GM06990 (cell line): ENCODE data around the gene RAB15.

Source experiments
- DNase-seq: peaks from one replicate; pipeline ENCODE4 v3.0.0-alpha.2; 2011; ENCODE audit not compliant: insufficient read length; ENCODE audit errors: extremely low read depth
- H3K27me3 ChIP-seq: replicated peaks from 2 replicates; pipeline ENCODE4 v1.6.0; 2011; ENCODE audit warnings: low read length; ENCODE audit not compliant: control insufficient read depth, insufficient read depth
- H3K36me3 ChIP-seq: 2 replicates; pipeline ENCODE4 v1.5.1; 2011; ENCODE audit warnings: low read length; ENCODE audit not compliant: control insufficient read depth, insufficient read depth
- H3K4me3 ChIP-seq: replicated peaks from 2 replicates; pipeline ENCODE4 v1.5.1; 2011; ENCODE audit warnings: low read depth, mild to moderate bottlenecking, control low read depth, low read length
- TF ChIP-seq, protein P1 (sequence below): IDR thresholded peaks from 2 replicates; pipeline ENCODE4 v1.5.1; 2011; ENCODE audit warnings: low read length, control low read depth, mild to moderate bottlenecking, inconsistent platforms; ENCODE audit not compliant: insufficient read depth, poor library complexity, severe bottlenecking

RAB15 gene

DNA sequence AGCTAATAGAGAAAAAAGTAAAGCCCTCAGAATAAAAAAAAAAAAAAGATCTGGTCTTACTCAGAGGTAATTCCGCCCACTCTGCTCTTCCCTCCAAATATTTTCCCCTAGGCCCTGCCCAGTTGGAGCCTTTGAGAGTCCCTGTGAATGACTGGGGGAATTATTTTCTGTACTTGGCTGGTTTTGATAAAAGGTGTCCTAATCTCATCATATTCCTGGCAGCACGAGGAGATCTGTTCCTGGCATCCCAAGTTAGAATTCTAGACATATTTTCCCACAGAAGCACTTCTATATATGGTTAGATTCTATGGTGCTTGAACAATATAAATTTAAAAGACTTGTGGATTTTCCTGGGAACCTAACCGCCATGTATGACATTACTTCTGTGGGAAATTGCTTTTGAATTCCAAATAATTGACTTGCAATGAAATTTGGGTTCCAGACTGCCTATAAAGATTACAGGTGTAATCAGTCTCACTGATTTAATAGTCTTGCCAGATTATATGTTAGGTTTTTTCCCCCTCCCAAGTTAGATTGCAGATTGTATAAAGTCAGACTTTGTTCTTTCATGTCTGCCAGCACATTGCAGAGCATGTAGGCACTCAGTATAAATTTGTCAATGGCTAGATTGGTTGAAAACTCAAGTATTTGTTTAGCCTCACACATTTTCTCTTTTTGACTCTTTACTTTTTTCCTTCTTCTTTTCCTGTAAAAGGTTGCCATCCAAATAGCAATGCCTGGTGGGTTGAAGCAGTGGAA lies 41.9 kb downstream of the RAB15 start:
- Histone ChIP-seq H3K36me3 (peaks cover 13% of the 10 kb centered on the region), H3K27me3 (no peaks in the 10 kb centered on the region), H3K4me3 (no peak overlapping the region)
- TF ChIP-seq, protein P1, sequence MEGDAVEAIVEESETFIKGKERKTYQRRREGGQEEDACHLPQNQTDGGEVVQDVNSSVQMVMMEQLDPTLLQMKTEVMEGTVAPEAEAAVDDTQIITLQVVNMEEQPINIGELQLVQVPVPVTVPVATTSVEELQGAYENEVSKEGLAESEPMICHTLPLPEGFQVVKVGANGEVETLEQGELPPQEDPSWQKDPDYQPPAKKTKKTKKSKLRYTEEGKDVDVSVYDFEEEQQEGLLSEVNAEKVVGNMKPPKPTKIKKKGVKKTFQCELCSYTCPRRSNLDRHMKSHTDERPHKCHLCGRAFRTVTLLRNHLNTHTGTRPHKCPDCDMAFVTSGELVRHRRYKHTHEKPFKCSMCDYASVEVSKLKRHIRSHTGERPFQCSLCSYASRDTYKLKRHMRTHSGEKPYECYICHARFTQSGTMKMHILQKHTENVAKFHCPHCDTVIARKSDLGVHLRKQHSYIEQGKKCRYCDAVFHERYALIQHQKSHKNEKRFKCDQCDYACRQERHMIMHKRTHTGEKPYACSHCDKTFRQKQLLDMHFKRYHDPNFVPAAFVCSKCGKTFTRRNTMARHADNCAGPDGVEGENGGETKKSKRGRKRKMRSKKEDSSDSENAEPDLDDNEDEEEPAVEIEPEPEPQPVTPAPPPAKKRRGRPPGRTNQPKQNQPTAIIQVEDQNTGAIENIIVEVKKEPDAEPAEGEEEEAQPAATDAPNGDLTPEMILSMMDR, result no peak
- DNase-seq, result no peak

DNA sequence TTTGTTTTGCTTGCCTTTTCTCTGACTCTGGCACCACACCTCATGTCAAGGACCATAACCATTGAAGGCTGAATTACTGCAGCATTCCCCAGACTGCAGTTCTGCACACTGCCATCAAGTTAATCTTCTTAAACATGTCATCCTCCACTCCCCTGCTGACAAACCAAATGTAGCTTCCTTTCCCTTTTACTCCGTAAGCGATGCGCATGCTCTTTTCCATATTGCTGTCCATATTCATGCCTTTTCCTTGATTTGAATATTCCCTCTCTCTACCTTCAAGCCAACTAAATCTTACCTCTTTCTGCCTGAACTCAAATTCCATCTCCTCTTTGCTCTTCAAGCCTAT lies 43.1 kb downstream of the RAB15 start:
- TF ChIP-seq, protein P1, result no peak
- Histone ChIP-seq H3K4me3 (no peak overlapping the region), H3K36me3 (peaks cover 14% of the 10 kb centered on the region), H3K27me3 (no peaks in the 10 kb centered on the region)
- no peak for DNase-seq

DNA sequence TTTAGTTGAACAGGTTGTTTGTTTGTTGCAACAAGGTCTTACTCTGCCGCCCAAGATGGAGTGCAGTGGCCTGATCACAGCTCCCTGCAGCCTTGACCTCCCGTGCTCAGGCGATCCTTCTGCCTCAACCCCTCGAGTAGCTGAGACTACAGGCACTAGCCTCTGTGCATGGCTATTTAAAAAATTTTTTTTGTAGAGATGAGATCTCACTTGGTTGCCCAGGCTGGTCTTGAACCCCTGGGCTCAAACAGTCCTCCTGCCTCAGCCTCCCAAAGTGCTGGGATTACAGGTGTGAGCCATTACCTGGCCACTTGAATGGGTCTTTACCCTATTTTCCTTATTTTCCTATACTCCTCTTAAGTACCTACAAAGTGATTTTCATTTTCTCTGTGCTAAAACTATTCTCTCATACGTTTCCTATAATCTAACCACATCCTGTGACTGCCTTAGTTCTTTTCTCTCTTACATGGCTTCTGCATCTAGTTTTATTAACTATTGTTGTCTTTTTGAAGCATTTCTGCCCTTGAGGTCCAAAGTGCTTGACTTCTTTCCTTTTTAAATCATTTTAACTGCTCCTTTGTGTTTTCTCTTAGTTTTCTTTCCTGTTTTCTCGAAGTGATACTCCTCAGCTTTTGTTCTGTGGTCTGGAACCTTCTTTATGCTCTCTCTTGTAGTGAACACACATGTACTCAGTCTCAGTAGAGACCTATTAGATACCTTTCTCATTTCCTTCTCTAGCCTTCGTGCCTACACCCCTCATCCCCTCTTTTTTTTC lies 43.7 kb downstream of the RAB15 start:
- DNase-seq, result no peak
- TF ChIP-seq, protein P1, result no peak
- peaks cover 14% of the 10 kb centered on the region for H3K36me3 ChIP-seq
- H3K4me3 ChIP-seq, result no peak overlapping the region; the same call in 1 of the 2 replicates
- no peaks in the 10 kb centered on the region for H3K27me3 ChIP-seq

DNA sequence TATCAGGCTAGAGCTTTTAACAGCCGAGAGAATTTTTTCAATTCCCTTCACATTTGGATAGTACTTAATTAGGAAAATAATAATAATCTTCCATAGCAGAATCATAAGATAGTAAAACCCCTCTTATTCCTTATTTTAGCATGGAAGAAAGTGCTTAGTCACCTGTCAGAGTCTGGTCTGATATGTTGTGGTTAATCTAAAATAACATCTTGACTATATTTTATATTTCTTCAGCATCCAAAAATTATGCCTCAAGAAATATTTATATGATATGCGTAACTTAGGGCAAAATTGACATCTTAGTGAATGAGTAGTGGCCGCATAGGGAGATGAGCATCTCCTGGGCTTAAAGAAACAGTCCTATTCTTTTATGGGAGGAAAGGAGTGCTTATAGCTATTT lies 45.1 kb downstream of the RAB15 start:
- peaks cover 14% of the 10 kb centered on the region for H3K36me3 ChIP-seq
- H3K4me3 ChIP-seq, result no peak overlapping the region
- no peak for DNase-seq
- no peaks in the 10 kb centered on the region for H3K27me3 ChIP-seq
- TF ChIP-seq, protein P1, result no peak

DNA sequence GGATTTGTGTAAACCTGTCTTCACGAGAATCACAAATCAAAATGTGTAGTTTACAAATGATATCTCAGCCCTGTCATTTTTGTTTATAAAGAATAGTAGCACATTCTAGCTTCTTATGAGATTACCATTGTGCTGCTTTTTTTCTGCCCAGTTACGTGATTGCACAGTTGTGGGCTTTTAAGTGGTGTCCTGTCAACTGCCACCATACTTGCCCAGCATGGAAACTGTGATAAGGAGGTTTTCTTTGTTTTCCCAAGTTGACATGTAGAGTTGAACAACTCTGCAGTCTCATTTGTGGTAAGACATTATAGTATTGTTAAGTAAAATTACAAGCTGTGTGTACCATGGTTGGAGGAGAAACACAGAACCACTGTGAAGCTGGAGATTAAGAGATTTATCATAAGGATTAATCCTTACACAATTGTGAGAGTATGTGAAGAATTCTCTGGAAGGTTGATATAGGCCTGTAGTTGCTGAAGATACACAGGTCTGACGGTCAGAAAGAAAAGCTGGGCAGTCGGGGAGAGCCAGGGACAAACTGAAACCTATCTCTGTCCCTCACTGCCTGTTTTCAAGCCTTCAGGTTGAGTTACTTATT lies 45.6 kb downstream of the RAB15 start:
- H3K4me3 ChIP-seq, result no peak overlapping the region
- TF ChIP-seq, protein P1, result no peak

More for the DNA sequence above, 45.6 kb downstream of the RAB15 start:
- Histone ChIP-seq H3K36me3 (peaks cover 14% of the 10 kb centered on the region), H3K27me3 (no peaks in the 10 kb centered on the region)
- no peak for DNase-seq
